GM12878 (cell line): Measurements from ENCODE around the gene IREB2. TPM values are rescaled to one million over a fixed set of nuclear protein-coding genes. Genes with fewer than 3 reads are reported as not detected.

Experiments used
- ATAC-seq: fragments of 200-7000 bp; cut with Tn5 transposase; 3 replicates; pipeline ENCODE4 v1.9.1; 2020; ENCODE audit warnings: mild to moderate bottlenecking, moderate library complexity
- BruUV-seq: library from RNA; stranded (reverse); fragments of 400-500 nt; replicated peaks from 2 replicates; lab custom pipeline; 2021; lab: Mats Ljungman, UMichigan
- CTCF ChIA-PET: fragments of 300-600 bp; sonication (Branson Sonifier 250); formaldehyde crosslinking; extraction: SDS; loops from one replicate; lab custom pipeline; 2021; ENCODE audit warnings: inconsistent platforms; lab: Yijun Ruan, JAX
- POLR2A ChIA-PET: fragments of 350-600 bp; formaldehyde crosslinking; extraction: SDS; loops from one replicate; lab custom pipeline; 2021; ENCODE audit warnings: inconsistent platforms; lab: Charles Lee
- RAD21 ChIA-PET: fragments of 300-600 bp; sonication (Branson Sonifier 250); formaldehyde crosslinking; loops from one replicate; lab custom pipeline; 2023; ENCODE audit warnings: antibody characterized with exemption; ENCODE audit not compliant: unreplicated experiment; lab: Charles Lee
- SMC1A ChIA-PET: fragments of 300-600 bp; sonication (Branson Sonifier 250); formaldehyde crosslinking; loops from one replicate; lab custom pipeline; 2023; ENCODE audit not compliant: unreplicated experiment, uncharacterized antibody; lab: Charles Lee
- DNase-seq: peaks from one replicate; pipeline ENCODE4 v3.0.0-alpha.2; 2011; ENCODE audit warnings: low read depth, low spot score
- FAIRE-seq: peaks from 3 replicates; lab custom pipeline; 2011; peaks lifted over from hg19 to GRCh38; lab: Jason Lieb, UNC
- H2AFZ ChIP-seq: 2 replicates; pipeline ENCODE4 v1.6.0; 2011; ENCODE audit warnings: low read depth, low read length, control low read depth; ENCODE audit not compliant: control insufficient read depth
- H3K27ac ChIP-seq: 2 replicates; pipeline ENCODE4 v1.5.1; 2011; ENCODE audit warnings: control low read depth; ENCODE audit not compliant: control insufficient read depth, insufficient read depth
- H3K27me3 ChIP-seq, 2 experiments: replicated peaks in 1 of 2; 2 replicates each; pipeline versions ENCODE4 v1.6.0 to v1.6.1; 2011; ENCODE audit warnings: low read length in 1 of 2; ENCODE audit not compliant: control insufficient read depth in 2 of 2, insufficient read depth in 2 of 2
- H3K36me3 ChIP-seq, 2 experiments: 2 replicates each; pipeline ENCODE4 v1.5.1; 2011; ENCODE audit warnings: low read length in 1 of 2; ENCODE audit not compliant: control insufficient read depth in 2 of 2, insufficient read depth in 2 of 2
- H3K4me1 ChIP-seq: 2 replicates; pipeline ENCODE4 v1.6.1; 2011; ENCODE audit warnings: mild to moderate bottlenecking, low read length, moderate library complexity, mixed read lengths; ENCODE audit not compliant: control insufficient read depth, insufficient read depth
- H3K4me2 ChIP-seq: 2 replicates; pipeline ENCODE4 v1.6.0; 2011; ENCODE audit warnings: control low read depth; ENCODE audit not compliant: control insufficient read depth, insufficient read depth
- H3K4me3 ChIP-seq: fragments of 200-600 bp; sonication (generic); 2 replicates; pipeline ENCODE4 v1.5.1; 2016
- H3K79me2 ChIP-seq: 2 replicates; pipeline ENCODE4 v1.6.0; 2011; ENCODE audit warnings: low read length; ENCODE audit not compliant: control insufficient read depth, insufficient read depth
- H3K9ac ChIP-seq: 2 replicates; pipeline ENCODE4 v1.8.0; 2011; ENCODE audit warnings: low read length, control low read depth, mixed read lengths; ENCODE audit not compliant: control insufficient read depth, insufficient read depth
- H3K9me3 ChIP-seq: replicated peaks from 3 replicates; pipeline ENCODE4 v1.5.1; 2011; ENCODE audit warnings: mild to moderate bottlenecking, low read length; ENCODE audit not compliant: control insufficient read depth, insufficient read depth
- H4K20me1 ChIP-seq: 2 replicates; pipeline ENCODE4 v1.6.0; 2011; ENCODE audit not compliant: control insufficient read depth, insufficient read depth
- CBX3 ChIP-seq: fragments of 200-600 bp; sonication (generic); IDR thresholded peaks from 2 replicates; pipeline ENCODE4 v1.6.1; 2016; ENCODE audit warnings: low read depth, borderline replicate concordance
- IRF4 ChIP-seq: IDR thresholded peaks from 2 replicates; pipeline ENCODE4 v1.6.1; 2011; ENCODE audit warnings: low read depth, low read length
- MTA3 ChIP-seq: IDR thresholded peaks from 2 replicates; pipeline ENCODE4 v1.6.1; 2012; ENCODE audit warnings: low read length, inconsistent platforms, borderline replicate concordance
- PML ChIP-seq: IDR thresholded peaks from 2 replicates; pipeline ENCODE4 v1.6.1; 2012; ENCODE audit warnings: low read length, inconsistent platforms
- POLR2A ChIP-seq: IDR thresholded peaks from 2 replicates; pipeline ENCODE4 v1.6.1; 2011; ENCODE audit warnings: low read depth, mild to moderate bottlenecking, low read length
- POLR2AphosphoS5 ChIP-seq: IDR thresholded peaks from 2 replicates; pipeline ENCODE4 v1.6.1; 2011; ENCODE audit warnings: mild to moderate bottlenecking, low read length, inconsistent platforms
- POU2F2 ChIP-seq: IDR thresholded peaks from 3 replicates; pipeline ENCODE4 v1.6.1; 2011; ENCODE audit warnings: low read depth, mild to moderate bottlenecking, low read length, borderline replicate concordance
- SPI1 ChIP-seq: IDR thresholded peaks from 2 replicates; pipeline ENCODE4 v1.6.1; 2011; ENCODE audit warnings: low read depth, mild to moderate bottlenecking, low read length, moderate library complexity, borderline replicate concordance; ENCODE audit not compliant: insufficient read depth
- WGBS: methylation state at CpG from one replicate; pipeline ENCODE4 v1.1.6; 2016; ENCODE audit warnings: low lambda C conversion rate; ENCODE audit not compliant: insufficient replicate concordance, insufficient coverage; ENCODE audit errors: missing lambda C conversion rate; 5-methylcytosine and 5-hydroxymethylcytosine counted together
- in situ Hi-C: fragments of 300-500 bp; cut with MboI; formaldehyde crosslinking; loops from 9 replicates; pipeline ENCODE4 v1.14.3; 2018; ENCODE audit warnings: mixed read lengths
- intact Hi-C: fragments of 100-400 bp; cut with micrococcal nuclease; formaldehyde crosslinking; loops from one replicate; pipeline ENCODE4 v1.14.2; 2022; ENCODE audit not compliant: unreplicated experiment
- polyA plus RNA-seq, 11 experiments: library from polyadenylated mRNA; depleted of rRNA in 4 of 11; unstranded in 6 of 11; stranded (reverse) in 5 of 11; fragments of >200 nt; fragmentation: Nextera tagmentation in 4 of 11; fragmentation: Illumina TruSeq in 1 of 11; extraction: Ambion mirVana in 4 of 11; extraction: Trizol in 1 of 11; gene quantifications; 1 replicate in 1 of 11; 2 replicates in 10 of 11; pipeline versions ENCODE4 v1.2.1 to v1.2.3, GENCODE V29; 2011 to 2016; ENCODE audit warnings: inconsistent platforms in 2 of 11, missing spikeins in 2 of 11, low read depth in 1 of 11
- total RNA-seq, 4 experiments: library from RNA; depleted of rRNA in 3 of 4; stranded (reverse); fragments of >200 nt in 3 of 4; fragmentation: Illumina TruSeq in 1 of 4; extraction: Trizol in 1 of 4; gene quantifications; 2 replicates each; pipeline versions ENCODE4 v1.2.1 to v1.2.3, GENCODE V29; 2013 to 2021
- TF ChIP-seq, protein P1 (sequence below): fragments of 450-650 bp; formaldehyde crosslinking; IDR thresholded peaks from 2 replicates; pipeline ENCODE4 v1.4.0; 2020; ENCODE audit warnings: mild to moderate bottlenecking, moderate library complexity

The IREB2 gene
- total and polyA plus RNA-seq, 10 of the 15 experiments (the other 5 are each of a cell fraction or from before 2014, with no cell fraction given): 13.0 to 52.4 (median 24.4) TPM

- intact Hi-C loops: no loop called here
- H3K4me1 ChIP-seq: peaks cover 6% of the 10 kb centered on the region
- peak; percentile 76; the same call in 1 of the 2 replicates for TF ChIP-seq MTA3
- no peak for TF ChIP-seq POU2F2
- 0 out of 2 replicates have a peak, but pooled peaks have one; percentile 1 for TF ChIP-seq POLR2A
- TF ChIP-seq, protein P1, sequence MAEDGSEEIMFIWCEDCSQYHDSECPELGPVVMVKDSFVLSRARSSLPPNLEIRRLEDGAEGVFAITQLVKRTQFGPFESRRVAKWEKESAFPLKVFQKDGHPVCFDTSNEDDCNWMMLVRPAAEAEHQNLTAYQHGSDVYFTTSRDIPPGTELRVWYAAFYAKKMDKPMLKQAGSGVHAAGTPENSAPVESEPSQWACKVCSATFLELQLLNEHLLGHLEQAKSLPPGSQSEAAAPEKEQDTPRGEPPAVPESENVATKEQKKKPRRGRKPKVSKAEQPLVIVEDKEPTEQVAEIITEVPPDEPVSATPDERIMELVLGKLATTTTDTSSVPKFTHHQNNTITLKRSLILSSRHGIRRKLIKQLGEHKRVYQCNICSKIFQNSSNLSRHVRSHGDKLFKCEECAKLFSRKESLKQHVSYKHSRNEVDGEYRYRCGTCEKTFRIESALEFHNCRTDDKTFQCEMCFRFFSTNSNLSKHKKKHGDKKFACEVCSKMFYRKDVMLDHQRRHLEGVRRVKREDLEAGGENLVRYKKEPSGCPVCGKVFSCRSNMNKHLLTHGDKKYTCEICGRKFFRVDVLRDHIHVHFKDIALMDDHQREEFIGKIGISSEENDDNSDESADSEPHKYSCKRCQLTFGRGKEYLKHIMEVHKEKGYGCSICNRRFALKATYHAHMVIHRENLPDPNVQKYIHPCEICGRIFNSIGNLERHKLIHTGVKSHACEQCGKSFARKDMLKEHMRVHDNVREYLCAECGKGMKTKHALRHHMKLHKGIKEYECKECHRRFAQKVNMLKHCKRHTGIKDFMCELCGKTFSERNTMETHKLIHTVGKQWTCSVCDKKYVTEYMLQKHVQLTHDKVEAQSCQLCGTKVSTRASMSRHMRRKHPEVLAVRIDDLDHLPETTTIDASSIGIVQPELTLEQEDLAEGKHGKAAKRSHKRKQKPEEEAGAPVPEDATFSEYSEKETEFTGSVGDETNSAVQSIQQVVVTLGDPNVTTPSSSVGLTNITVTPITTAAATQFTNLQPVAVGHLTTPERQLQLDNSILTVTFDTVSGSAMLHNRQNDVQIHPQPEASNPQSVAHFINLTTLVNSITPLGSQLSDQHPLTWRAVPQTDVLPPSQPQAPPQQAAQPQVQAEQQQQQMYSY (CRISPR knock-in tag): no peak
- TF ChIP-seq PML: 0 out of 2 replicates have a peak, but pooled peaks have one; percentile 35
- no peak for TF ChIP-seq CBX3
- TF ChIP-seq IRF4: no peak
- no peak for TF ChIP-seq SPI1
- peak; percentile 54; the same call in 1 of the 2 replicates for TF ChIP-seq POLR2AphosphoS5
- TF ChIP-seq, all 136 proteins: peak for 4
- no TSS peak for BruUV-seq
- H4K20me1 ChIP-seq: no peaks in the 10 kb centered on the region
- in situ Hi-C loops: no loop called here
- no peaks in the 10 kb centered on the region for H3K9me3 ChIP-seq
- no peak overlapping the region; the same call in 1 of the 2 replicates for H3K9ac ChIP-seq
- POLR2A ChIA-PET: no interaction called here
- no peak for FAIRE-seq
- peak overlapping the region; percentile 11; the same call in 1 of the 2 replicates for H3K4me2 ChIP-seq
- H2AFZ ChIP-seq: no peak overlapping the region
- RAD21 ChIA-PET: interaction anchor here (1.5 kb wide), 1 partner anchor 11 kb away, joined by 4 read pairs; the partner anchor contains the start of gene PSMA4
- SMC1A ChIA-PET: no interaction called here
- no peaks in the 10 kb centered on the region for H3K27me3 ChIP-seq
- no peak for DNase-seq
- H3K79me2 ChIP-seq: no peaks in the 10 kb centered on the region
- no peak for ATAC-seq
- CTCF ChIA-PET: interaction anchor here (1.0 kb wide), 1 partner anchor 191 kb away, joined by 3 read pairs; no protein-coding TSS in a partner anchor
- peaks cover 6 to 22% of the 10 kb centered on the region in 2 experiments for H3K36me3 ChIP-seq
- no peak overlapping the region for H3K4me3 ChIP-seq
- WGBS: 77% methylated on average over 3 of the region's 3 CpGs
- peak overlapping the region; percentile 72 for H3K27ac ChIP-seq
Observed at GRCh38 chr15:78550815-78551214, 112.8 kb downstream of the IREB2 start.

Other genes with a start within 250 kb of the IREB2 start
Only the 7 nearest of the 9 such genes appear.
- 4.6 and 4.7 TPM in 2 replicates for gene DNAJA4, start 173.7 kb upstream of the IREB2 start, total RNA-seq (2014; rRNA removed)
- 3.7 TPM in 2 replicates for gene DNAJA4, start 173.7 kb upstream of the IREB2 start, total RNA-seq (2014; rRNA removed; fragmentation: Illumina TruSeq; extraction: Trizol)
- gene DNAJA4, start 173.7 kb upstream of the IREB2 start, total RNA-seq (2021): 5.9 and 6.4 TPM in 2 replicates
- gene DNAJA4, start 173.7 kb upstream of the IREB2 start, polyA plus RNA-seq (2011; rRNA removed): 0.01 and 0.07 TPM in 2 replicates
- gene DNAJA4, start 173.7 kb upstream of the IREB2 start, polyA plus RNA-seq (2014; fragmentation: Illumina TruSeq; extraction: Trizol): 7.2 and 8.5 TPM in 2 replicates
- gene DNAJA4, start 173.7 kb upstream of the IREB2 start, polyA plus RNA-seq (2014; fragmentation: Nextera tagmentation; extraction: Ambion mirVana): 1 to 10 TPM; 1.2 to 2.2 TPM
- 9.8 and 10.4 TPM in 2 replicates for gene DNAJA4, start 173.7 kb upstream of the IREB2 start, polyA plus RNA-seq (2014; rRNA removed)
- 1 to 10 TPM; 3.7 to 4.4 TPM for gene DNAJA4, start 173.7 kb upstream of the IREB2 start, polyA plus RNA-seq (2016; fragmentation: Nextera tagmentation; extraction: Ambion mirVana)
- 106 and 118 TPM in 2 replicates for gene SKIC8, start 138.6 kb upstream of the IREB2 start, total RNA-seq (2014; rRNA removed)
- gene SKIC8, start 138.6 kb upstream of the IREB2 start, total RNA-seq (2014; rRNA removed; fragmentation: Illumina TruSeq; extraction: Trizol): 117 and 122 TPM in 2 replicates
- gene SKIC8, start 138.6 kb upstream of the IREB2 start, total RNA-seq (2021): 57.0 and 60.0 TPM in 2 replicates
- 135 and 155 TPM in 2 replicates for gene SKIC8, start 138.6 kb upstream of the IREB2 start, polyA plus RNA-seq (2011; rRNA removed)
- 95.7 and 120 TPM in 2 replicates for gene SKIC8, start 138.6 kb upstream of the IREB2 start, polyA plus RNA-seq (2014; fragmentation: Illumina TruSeq; extraction: Trizol)
- gene SKIC8, start 138.6 kb upstream of the IREB2 start, polyA plus RNA-seq (2014; fragmentation: Nextera tagmentation; extraction: Ambion mirVana): 100 to 1,000 TPM; 214 to 288 TPM
- 91.1 and 97.2 TPM in 2 replicates for gene SKIC8, start 138.6 kb upstream of the IREB2 start, polyA plus RNA-seq (2014; rRNA removed)
- 100 to 1,000 TPM; 174 to 189 TPM for gene SKIC8, start 138.6 kb upstream of the IREB2 start, polyA plus RNA-seq (2016; fragmentation: Nextera tagmentation; extraction: Ambion mirVana)
- gene CRABP1, start 97.9 kb upstream of the IREB2 start, total RNA-seq (2014; rRNA removed): not detected in 2 replicates
- gene CRABP1, start 97.9 kb upstream of the IREB2 start, total RNA-seq (2014; rRNA removed; fragmentation: Illumina TruSeq; extraction: Trizol): not detected in 2 replicates
- 0.37 and 0.41 TPM in 2 replicates for gene CRABP1, start 97.9 kb upstream of the IREB2 start, total RNA-seq (2021)
- not detected in 2 replicates for gene CRABP1, start 97.9 kb upstream of the IREB2 start, polyA plus RNA-seq (2011; rRNA removed)
- not detected in 2 replicates for gene CRABP1, start 97.9 kb upstream of the IREB2 start, polyA plus RNA-seq (2014; fragmentation: Illumina TruSeq; extraction: Trizol)
- not detected for gene CRABP1, start 97.9 kb upstream of the IREB2 start, polyA plus RNA-seq (2014; fragmentation: Nextera tagmentation; extraction: Ambion mirVana)
- not detected in 2 replicates for gene CRABP1, start 97.9 kb upstream of the IREB2 start, polyA plus RNA-seq (2014; rRNA removed)
- gene CRABP1, start 97.9 kb upstream of the IREB2 start, polyA plus RNA-seq (2016; fragmentation: Nextera tagmentation; extraction: Ambion mirVana): under 1 TPM in 1 of 2 experiments, not detected in 1; 0.21 TPM
- 0.27 and 0.79 TPM in 2 replicates for gene HYKK, start 69.4 kb downstream of the IREB2 start, total RNA-seq (2014; rRNA removed)
- 0.46 and 0.98 TPM in 2 replicates for gene HYKK, start 69.4 kb downstream of the IREB2 start, total RNA-seq (2014; rRNA removed; fragmentation: Illumina TruSeq; extraction: Trizol)
- 0.23 and 0.66 TPM in 2 replicates for gene HYKK, start 69.4 kb downstream of the IREB2 start, total RNA-seq (2021)
- 0.75 and 0.79 TPM in 2 replicates for gene HYKK, start 69.4 kb downstream of the IREB2 start, polyA plus RNA-seq (2011; rRNA removed)
- 0.66 and 1.0 TPM in 2 replicates for gene HYKK, start 69.4 kb downstream of the IREB2 start, polyA plus RNA-seq (2014; fragmentation: Illumina TruSeq; extraction: Trizol)
- under 1 TPM; 0.15 to 0.34 TPM for gene HYKK, start 69.4 kb downstream of the IREB2 start, polyA plus RNA-seq (2014; fragmentation: Nextera tagmentation; extraction: Ambion mirVana)
- 0.55 and 0.62 TPM in 2 replicates for gene HYKK, start 69.4 kb downstream of the IREB2 start, polyA plus RNA-seq (2014; rRNA removed)
- under 1 TPM; 0.28 to 0.43 TPM for gene HYKK, start 69.4 kb downstream of the IREB2 start, polyA plus RNA-seq (2016; fragmentation: Nextera tagmentation; extraction: Ambion mirVana)
- gene PSMA4, start 102.2 kb downstream of the IREB2 start, total RNA-seq (2014; rRNA removed): 210 and 266 TPM in 2 replicates
- 388 and 393 TPM in 2 replicates for gene PSMA4, start 102.2 kb downstream of the IREB2 start, total RNA-seq (2014; rRNA removed; fragmentation: Illumina TruSeq; extraction: Trizol)
- 264 and 268 TPM in 2 replicates for gene PSMA4, start 102.2 kb downstream of the IREB2 start, total RNA-seq (2021)
- 560 and 713 TPM in 2 replicates for gene PSMA4, start 102.2 kb downstream of the IREB2 start, polyA plus RNA-seq (2011; rRNA removed)
- gene PSMA4, start 102.2 kb downstream of the IREB2 start, polyA plus RNA-seq (2014; fragmentation: Illumina TruSeq; extraction: Trizol): 562 and 695 TPM in 2 replicates
- 1,000 to 10,000 TPM; 1,117 to 1,221 TPM for gene PSMA4, start 102.2 kb downstream of the IREB2 start, polyA plus RNA-seq (2014; fragmentation: Nextera tagmentation; extraction: Ambion mirVana)
- 277 and 369 TPM in 2 replicates for gene PSMA4, start 102.2 kb downstream of the IREB2 start, polyA plus RNA-seq (2014; rRNA removed)
- 100 to 1,000 TPM; 533 to 563 TPM for gene PSMA4, start 102.2 kb downstream of the IREB2 start, polyA plus RNA-seq (2016; fragmentation: Nextera tagmentation; extraction: Ambion mirVana)
- gene CHRNA5, start 127.3 kb downstream of the IREB2 start, total RNA-seq (2014; rRNA removed): 9.6 and 14.7 TPM in 2 replicates
- gene CHRNA5, start 127.3 kb downstream of the IREB2 start, total RNA-seq (2014; rRNA removed; fragmentation: Illumina TruSeq; extraction: Trizol): 14.7 and 16.4 TPM in 2 replicates
- gene CHRNA5, start 127.3 kb downstream of the IREB2 start, total RNA-seq (2021): 14.3 and 14.8 TPM in 2 replicates
- gene CHRNA5, start 127.3 kb downstream of the IREB2 start, polyA plus RNA-seq (2011; rRNA removed): 16.4 and 25.1 TPM in 2 replicates
- gene CHRNA5, start 127.3 kb downstream of the IREB2 start, polyA plus RNA-seq (2014; fragmentation: Illumina TruSeq; extraction: Trizol): 15.1 and 20.1 TPM in 2 replicates
- gene CHRNA5, start 127.3 kb downstream of the IREB2 start, polyA plus RNA-seq (2014; fragmentation: Nextera tagmentation; extraction: Ambion mirVana): 1 to 10 TPM; 2.6 to 6.1 TPM
- 8.4 and 10.6 TPM in 2 replicates for gene CHRNA5, start 127.3 kb downstream of the IREB2 start, polyA plus RNA-seq (2014; rRNA removed)
- gene CHRNA5, start 127.3 kb downstream of the IREB2 start, polyA plus RNA-seq (2016; fragmentation: Nextera tagmentation; extraction: Ambion mirVana): 10 to 100 TPM in 1 of 2 experiments, under 1 TPM in 1; 0.74 to 21.4 TPM
- not detected in 2 replicates for gene CHRNA3, start 182.8 kb downstream of the IREB2 start, total RNA-seq (2014; rRNA removed)
- gene CHRNA3, start 182.8 kb downstream of the IREB2 start, total RNA-seq (2014; rRNA removed; fragmentation: Illumina TruSeq; extraction: Trizol): not detected in 2 replicates
- not detected in 2 replicates for gene CHRNA3, start 182.8 kb downstream of the IREB2 start, total RNA-seq (2021)
- gene CHRNA3, start 182.8 kb downstream of the IREB2 start, polyA plus RNA-seq (2011; rRNA removed): not detected in 2 replicates
- gene CHRNA3, start 182.8 kb downstream of the IREB2 start, polyA plus RNA-seq (2014; fragmentation: Illumina TruSeq; extraction: Trizol): not detected in 2 replicates
- under 1 TPM; 0.06 to 0.09 TPM for gene CHRNA3, start 182.8 kb downstream of the IREB2 start, polyA plus RNA-seq (2014; fragmentation: Nextera tagmentation; extraction: Ambion mirVana)
- not detected in 2 replicates for gene CHRNA3, start 182.8 kb downstream of the IREB2 start, polyA plus RNA-seq (2014; rRNA removed)
- gene CHRNA3, start 182.8 kb downstream of the IREB2 start, polyA plus RNA-seq (2016; fragmentation: Nextera tagmentation; extraction: Ambion mirVana): under 1 TPM in 1 of 2 experiments, not detected in 1; 0.19 TPM